ENCODE measurements around the gene ITSN2. TPM values are rescaled to one million over a fixed set of nuclear protein-coding genes. Genes with fewer than 3 reads are reported as not detected.

ITSN2 gene
- polyA plus RNA-seq, 1 experiment: 16.3 TPM

DNA sequence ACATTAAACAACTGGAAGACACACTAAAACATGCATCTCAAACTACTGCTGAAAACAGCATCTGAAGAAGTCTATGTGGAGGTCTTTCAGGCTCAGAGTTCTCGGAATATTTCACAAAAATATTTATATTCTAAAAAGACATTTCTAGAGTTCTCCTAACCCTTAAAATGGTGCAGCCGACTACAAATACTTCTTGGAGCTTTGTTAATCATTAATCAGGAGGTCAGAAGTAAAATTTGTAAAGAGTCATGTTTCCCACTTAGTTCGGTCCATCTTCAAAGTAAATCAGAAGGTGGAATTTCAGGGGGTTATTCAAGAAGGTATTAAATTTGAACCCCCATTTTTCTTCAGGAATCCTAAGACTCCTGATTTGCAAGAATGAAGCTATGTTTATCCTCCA, 112.7 kb downstream of the ITSN2 start:
- CTCF ChIA-PET: interaction anchor here (1.1 kb wide), 1 partner anchor 16 kb away, joined by 3 read pairs; no protein-coding TSS in a partner anchor
- H3K4me3 ChIP-seq (ENCODE audit: low read depth, low read length): no peak overlapping the region
- peaks cover 4% of the 10 kb centered on the region for H3K36me3 ChIP-seq (ENCODE audit: control insufficient read depth, insufficient read depth, low read length)
- POLR2A ChIA-PET: no interaction called here
- DNase-seq (ENCODE audit: low read depth): no peak
- H3K27me3 ChIP-seq (ENCODE audit: control insufficient read depth, insufficient read depth, low read length): no peaks in the 10 kb centered on the region
- TF ChIP-seq, protein P1, sequence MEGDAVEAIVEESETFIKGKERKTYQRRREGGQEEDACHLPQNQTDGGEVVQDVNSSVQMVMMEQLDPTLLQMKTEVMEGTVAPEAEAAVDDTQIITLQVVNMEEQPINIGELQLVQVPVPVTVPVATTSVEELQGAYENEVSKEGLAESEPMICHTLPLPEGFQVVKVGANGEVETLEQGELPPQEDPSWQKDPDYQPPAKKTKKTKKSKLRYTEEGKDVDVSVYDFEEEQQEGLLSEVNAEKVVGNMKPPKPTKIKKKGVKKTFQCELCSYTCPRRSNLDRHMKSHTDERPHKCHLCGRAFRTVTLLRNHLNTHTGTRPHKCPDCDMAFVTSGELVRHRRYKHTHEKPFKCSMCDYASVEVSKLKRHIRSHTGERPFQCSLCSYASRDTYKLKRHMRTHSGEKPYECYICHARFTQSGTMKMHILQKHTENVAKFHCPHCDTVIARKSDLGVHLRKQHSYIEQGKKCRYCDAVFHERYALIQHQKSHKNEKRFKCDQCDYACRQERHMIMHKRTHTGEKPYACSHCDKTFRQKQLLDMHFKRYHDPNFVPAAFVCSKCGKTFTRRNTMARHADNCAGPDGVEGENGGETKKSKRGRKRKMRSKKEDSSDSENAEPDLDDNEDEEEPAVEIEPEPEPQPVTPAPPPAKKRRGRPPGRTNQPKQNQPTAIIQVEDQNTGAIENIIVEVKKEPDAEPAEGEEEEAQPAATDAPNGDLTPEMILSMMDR (IDR thresholded peaks at IDR 0.05; ENCODE audit: insufficient read depth, low read depth, low read length): no peak

DNA sequence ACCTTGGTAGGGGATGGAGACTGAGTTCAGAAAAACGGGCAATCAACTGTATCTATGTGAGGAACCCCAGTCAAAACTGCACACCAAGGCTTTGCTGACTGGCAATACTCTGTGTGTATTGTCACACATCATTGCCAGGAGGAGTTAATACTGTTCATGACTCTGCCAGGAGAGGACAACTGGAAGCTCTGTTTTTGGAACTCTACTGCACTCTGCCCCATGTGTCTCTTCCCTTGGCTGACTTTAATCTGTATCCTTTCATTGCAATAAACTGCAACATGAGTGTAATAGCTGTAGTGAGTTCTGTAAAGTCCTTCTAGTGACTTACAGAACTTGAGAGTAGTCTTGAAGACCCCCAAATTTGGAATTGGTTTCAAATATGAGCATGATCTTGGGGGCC, 113.2 kb downstream of the ITSN2 start:
- ChIA-PET CTCF (interaction anchor here (1.1 kb wide), 1 partner anchor 16 kb away, joined by 3 read pairs; no protein-coding TSS in a partner anchor), POLR2A (no interaction called here)
- DNase-seq (ENCODE audit: low read depth): no peak
- TF ChIP-seq, protein P1 (IDR thresholded peaks at IDR 0.05; ENCODE audit: insufficient read depth, low read depth, low read length): no peak
- Histone ChIP-seq H3K4me3 (ENCODE audit: low read depth, low read length) (no peak overlapping the region), H3K27me3 (ENCODE audit: control insufficient read depth, insufficient read depth, low read length) (no peaks in the 10 kb centered on the region), H3K36me3 (ENCODE audit: control insufficient read depth, insufficient read depth, low read length) (peaks cover 4% of the 10 kb centered on the region)

DNA sequence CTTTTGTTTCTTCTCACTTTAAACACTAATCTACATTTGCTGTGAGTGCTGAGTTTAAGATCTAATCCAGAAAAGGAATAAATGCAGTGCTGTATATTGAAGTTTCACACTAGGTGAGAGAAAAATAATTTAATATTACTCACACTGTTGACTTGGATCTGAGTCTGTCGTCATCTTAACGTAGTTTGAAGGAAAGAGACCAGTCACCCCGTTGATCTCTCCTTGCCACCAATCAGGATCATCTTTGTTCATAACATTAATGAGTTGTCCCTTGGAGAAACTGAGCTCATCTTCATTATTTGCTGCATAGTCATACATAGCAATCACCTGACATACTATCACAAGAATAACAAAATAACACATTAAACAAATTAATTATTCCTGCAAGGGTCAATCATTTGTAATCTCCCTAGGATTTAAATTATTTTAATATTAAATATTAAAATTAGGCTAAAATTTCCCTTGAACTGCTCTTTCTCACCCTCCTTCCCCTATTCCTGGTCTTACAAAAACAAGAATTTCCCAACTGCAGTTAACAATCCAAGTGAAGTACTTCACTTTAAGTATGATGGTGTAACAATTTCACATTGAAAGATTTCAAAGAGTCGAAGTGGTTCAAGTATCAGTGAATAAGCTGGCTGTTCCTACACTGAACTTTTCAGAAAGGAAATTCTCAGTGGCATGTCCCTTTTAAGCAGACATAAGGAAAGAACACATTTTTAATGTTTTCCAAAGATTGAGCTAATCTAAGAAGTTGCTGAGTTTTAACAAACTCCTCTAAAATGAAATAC, 114.2 kb downstream of the ITSN2 start:
- DNase-seq (ENCODE audit: low read depth): no peak
- TF ChIP-seq, protein P1 (IDR thresholded peaks at IDR 0.05; ENCODE audit: insufficient read depth, low read depth, low read length): no peak
- ChIA-PET CTCF (no interaction called here), POLR2A (no interaction called here)
- H3K27me3 ChIP-seq (ENCODE audit: control insufficient read depth, insufficient read depth, low read length): no peaks in the 10 kb centered on the region
- H3K36me3 ChIP-seq (ENCODE audit: control insufficient read depth, insufficient read depth, low read length): peaks cover 2% of the 10 kb centered on the region
- no peak overlapping the region for H3K4me3 ChIP-seq (ENCODE audit: low read depth, low read length)

DNA sequence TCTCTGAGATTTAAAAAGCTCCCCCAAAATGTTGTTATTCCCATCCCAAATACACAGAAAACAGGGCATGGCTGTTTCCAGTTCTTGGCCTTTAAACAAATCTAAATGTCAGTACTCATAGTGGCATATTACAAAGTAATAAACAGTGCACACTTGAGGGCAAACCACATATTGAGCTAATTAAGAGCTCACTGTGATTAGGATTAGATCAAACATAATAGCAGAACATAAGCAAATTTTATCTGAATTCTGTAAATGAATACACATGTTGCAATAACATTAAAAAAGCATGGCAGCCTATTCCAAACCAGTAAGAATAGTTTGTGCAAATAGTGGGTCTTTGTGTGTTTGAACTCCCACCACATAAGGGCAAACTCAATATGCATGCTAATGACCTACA, 118.8 kb downstream of the ITSN2 start:
- POLR2A ChIA-PET: no interaction called here
- H3K27me3 ChIP-seq (ENCODE audit: control insufficient read depth, insufficient read depth, low read length): no peaks in the 10 kb centered on the region
- H3K36me3 ChIP-seq (ENCODE audit: control insufficient read depth, insufficient read depth, low read length): no peaks in the 10 kb centered on the region; the same call in 1 of the 2 replicates
- no peak overlapping the region for H3K4me3 ChIP-seq (ENCODE audit: low read depth, low read length)
- TF ChIP-seq, protein P1 (IDR thresholded peaks at IDR 0.05; ENCODE audit: insufficient read depth, low read depth, low read length): no peak
- CTCF ChIA-PET: no interaction called here
- DNase-seq (ENCODE audit: low read depth): no peak

DNA sequence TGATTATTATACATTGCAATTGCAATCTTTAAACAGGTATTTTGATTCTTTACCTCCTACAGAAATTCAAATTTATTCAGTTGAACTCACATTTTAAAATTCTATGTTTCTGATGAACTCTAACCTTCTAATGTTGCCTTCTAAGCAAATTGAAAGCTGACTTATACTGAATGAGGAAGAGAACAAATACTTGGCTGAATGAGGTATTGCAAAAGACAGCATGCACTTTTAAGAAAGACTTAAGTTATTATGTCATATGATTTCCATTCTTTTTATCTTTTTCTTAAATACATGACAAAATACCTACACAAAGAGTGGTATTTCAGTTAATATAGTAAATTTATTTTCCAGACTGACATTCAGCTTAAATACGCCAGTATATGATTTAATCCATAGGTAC, 120.8 kb downstream of the ITSN2 start:
- no peaks in the 10 kb centered on the region for H3K27me3 ChIP-seq (ENCODE audit: control insufficient read depth, insufficient read depth, low read length)
- TF ChIP-seq, protein P1 (IDR thresholded peaks at IDR 0.05; ENCODE audit: insufficient read depth, low read depth, low read length): no peak
- no peak for DNase-seq (ENCODE audit: low read depth)
- no peak overlapping the region for H3K4me3 ChIP-seq (ENCODE audit: low read depth, low read length)
- CTCF ChIA-PET: no interaction called here
- POLR2A ChIA-PET: no interaction called here
- H3K36me3 ChIP-seq (ENCODE audit: control insufficient read depth, insufficient read depth, low read length): no peaks in the 10 kb centered on the region; the same call in 1 of the 2 replicates

Data from BJ (cell line).